HepG2 (cell line): ENCODE results near the gene ZSCAN31. TPM values are rescaled to one million over a fixed set of nuclear protein-coding genes. Genes with fewer than 3 reads are reported as not detected.

ENCODE experiments used
- CERS6 ChIP-seq: sonication (generic); formaldehyde crosslinking; IDR thresholded peaks from 2 replicates; pipeline ENCODE4 v1.5.0; 2020; ENCODE audit warnings: missing genetic modification reagents
- EP300 ChIP-seq, 3 experiments: sonication (generic) in 1 of 3; formaldehyde crosslinking in 1 of 3; IDR thresholded peaks; 2 replicates each; pipeline versions ENCODE4 v1.5.1 to v1.6.1; 2011 to 2020; ENCODE audit warnings: low read depth in 2 of 3, low read length in 2 of 3, borderline replicate concordance in 1 of 3, improper control_type of control experiment in 1 of 3, mild to moderate bottlenecking in 1 of 3, missing genetic modification reagents in 1 of 3, moderate library complexity in 1 of 3
- FOXP4 ChIP-seq: sonication (generic); formaldehyde crosslinking; IDR thresholded peaks from 2 replicates; pipeline ENCODE4 v1.4.0; 2020; ENCODE audit warnings: missing genetic modification reagents
- HDAC1 ChIP-seq: sonication (generic); formaldehyde crosslinking; IDR thresholded peaks from 2 replicates; pipeline ENCODE4 v1.5.1; 2020; ENCODE audit warnings: mild to moderate bottlenecking, missing genetic modification reagents
- HNF4G ChIP-seq, 2 experiments: sonication (generic) in 1 of 2; formaldehyde crosslinking in 1 of 2; IDR thresholded peaks; 2 replicates each; pipeline versions ENCODE4 v1.4.0 to v1.6.1; 2011 to 2020; ENCODE audit warnings: borderline replicate concordance in 2 of 2, low read depth in 2 of 2, mild to moderate bottlenecking in 2 of 2, low read length in 1 of 2, missing genetic modification reagents in 1 of 2, moderate library complexity in 1 of 2
- ISX ChIP-seq: sonication (generic); formaldehyde crosslinking; conservative IDR thresholded peaks from 2 replicates; pipeline ENCODE4 v1.5.0; 2020; ENCODE audit warnings: missing genetic modification reagents
- MAZ ChIP-seq, 2 experiments: sonication (generic) in 1 of 2; formaldehyde crosslinking in 1 of 2; IDR thresholded peaks; 2 replicates each; pipeline versions ENCODE4 v1.5.0 to v1.6.1; 2012 to 2020; ENCODE audit warnings: low read depth in 2 of 2, mild to moderate bottlenecking in 2 of 2, borderline replicate concordance in 1 of 2, improper control_type of control experiment in 1 of 2, low read length in 1 of 2, missing genetic modification reagents in 1 of 2, moderate library complexity in 1 of 2
- NFE2L1 ChIP-seq: sonication (generic); formaldehyde crosslinking; IDR thresholded peaks from 2 replicates; pipeline ENCODE4 v1.4.0; 2020; ENCODE audit warnings: missing genetic modification reagents, mild to moderate bottlenecking, borderline replicate concordance
- NFYB ChIP-seq: sonication (generic); formaldehyde crosslinking; IDR thresholded peaks from 2 replicates; pipeline ENCODE4 v1.4.0; 2020; ENCODE audit warnings: missing genetic modification reagents
- PPARG ChIP-seq: conservative IDR thresholded peaks from 2 replicates; pipeline ENCODE4 v1.6.1; 2016; ENCODE audit warnings: missing biosample characterization, missing genetic modification reagents
- RNF2 ChIP-seq: fragments of 450-650 bp; conservative IDR thresholded peaks from 2 replicates; pipeline ENCODE4 v1.6.1; 2016; ENCODE audit warnings: low read depth
- RXRB ChIP-seq: IDR thresholded peaks from 2 replicates; pipeline ENCODE4 v1.6.1; 2016; ENCODE audit warnings: borderline replicate concordance, missing genetic modification reagents, missing compliant biosample characterization
- TBX2 ChIP-seq: sonication (generic); formaldehyde crosslinking; IDR thresholded peaks from 2 replicates; pipeline ENCODE4 v1.5.0; 2020; ENCODE audit warnings: missing genetic modification reagents, mild to moderate bottlenecking, borderline replicate concordance
- ZBTB20 ChIP-seq: sonication (generic); formaldehyde crosslinking; IDR thresholded peaks from 2 replicates; pipeline ENCODE4 v1.8.1; 2023; ENCODE audit warnings: missing genetic modification reagents, low read depth, mild to moderate bottlenecking, borderline replicate concordance
- ZNF292 ChIP-seq: sonication (generic); formaldehyde crosslinking; IDR thresholded peaks from 2 replicates; pipeline ENCODE4 v1.8.1; 2022; ENCODE audit warnings: mild to moderate bottlenecking, low read depth, missing genetic modification reagents, borderline replicate concordance
- ZNF484 ChIP-seq: sonication (generic); formaldehyde crosslinking; IDR thresholded peaks from 2 replicates; pipeline ENCODE4 v1.5.1; 2020; ENCODE audit warnings: mild to moderate bottlenecking, low read depth, missing genetic modification reagents, borderline replicate concordance
- ZNF572 ChIP-seq: sonication (generic); formaldehyde crosslinking; IDR thresholded peaks from 2 replicates; pipeline ENCODE4 v1.5.1; 2020; ENCODE audit warnings: mild to moderate bottlenecking, missing genetic modification reagents
- ZNF598 ChIP-seq: sonication (generic); formaldehyde crosslinking; IDR thresholded peaks from 2 replicates; pipeline ENCODE4 v1.5.1; 2020; ENCODE audit warnings: mild to moderate bottlenecking, missing genetic modification reagents, borderline replicate concordance
- ZNF782 ChIP-seq: sonication (generic); formaldehyde crosslinking; IDR thresholded peaks from 2 replicates; pipeline ENCODE4 v1.4.0; 2020; ENCODE audit warnings: missing genetic modification reagents, mild to moderate bottlenecking, borderline replicate concordance
- ZNF792 ChIP-seq: IDR thresholded peaks from 2 replicates; pipeline ENCODE4 v1.6.1; 2016
- ZSCAN29 ChIP-seq: sonication (generic); formaldehyde crosslinking; conservative IDR thresholded peaks from 2 replicates; pipeline ENCODE4 v1.4.0; 2020; ENCODE audit warnings: mild to moderate bottlenecking, missing genetic modification reagents
- polyA plus RNA-seq, 8 experiments: library from polyadenylated mRNA; depleted of rRNA in 3 of 8; stranded (reverse) in 7 of 8; unstranded in 1 of 8; fragments of >200 nt; fragmentation: Illumina TruSeq in 4 of 8; extraction: Trizol in 4 of 8; gene quantifications; 2 replicates each; pipeline versions ENCODE4 v1.2.1 to v1.2.3, GENCODE V29; 2011 to 2016; ENCODE audit warnings: low read depth in 4 of 8, missing spikeins in 1 of 8, mixed read lengths in 1 of 8; ENCODE audit not compliant: insufficient read depth in 1 of 8
- total RNA-seq, 5 experiments: library from RNA; depleted of rRNA; stranded (reverse); fragments of >200 nt; fragmentation: Illumina TruSeq; extraction: Trizol; gene quantifications; 2 replicates each; pipeline ENCODE4 v1.2.3, GENCODE V29; 2016; ENCODE audit warnings: low read depth in 1 of 5

ZSCAN31 gene
- total and polyA plus RNA-seq, 2 of the 13 experiments (the other 11 are each of a cell fraction or from before 2014, with no cell fraction given), result 5.3 to 6.2 TPM

- TF ChIP-seq NFE2L1 (CRISPR knock-in tag) (no peak), HNF4G (IDR thresholded peaks at IDR 0.05; ENCODE audit: borderline replicate concordance, low read depth, low read length) (peak; percentile 60), HNF4G (CRISPR knock-in tag; IDR thresholded peaks at IDR 0.05; ENCODE audit: borderline replicate concordance, low read depth) (peak; percentile 36; the same call in 1 of the 2 replicates), ZNF572 (0 out of 2 replicates have a peak, but pooled peaks have one; percentile 82), ZNF484 (CRISPR knock-in tag) (no peak), HDAC1 (CRISPR knock-in tag) (peak; percentile 61; the same call in 1 of the 2 replicates), MAZ (IDR thresholded peaks at IDR 0.05; ENCODE audit: borderline replicate concordance, low read depth, low read length) (no peak), MAZ (CRISPR knock-in tag; IDR thresholded peaks at IDR 0.05; ENCODE audit: low read depth) (peak; percentile 21; the same call in 1 of the 2 replicates), ZNF292 (CRISPR knock-in tag) (0 out of 2 replicates have a peak, but pooled peaks have one; percentile 36), ZNF792 (CRISPR knock-in tag) (peak; percentile 81; the same call in 1 of the 2 replicates), ZNF598 (CRISPR knock-in tag) (peak; percentile 80; the same call in 1 of the 2 replicates), ZNF782 (CRISPR knock-in tag) (peak; percentile 45; the same call in 1 of the 2 replicates), ZBTB20 (CRISPR knock-in tag) (no peak), ISX (no peak), TBX2 (peak; percentile 67; the same call in 1 of the 2 replicates), RXRB (CRISPR knock-in tag) (peak; percentile 75), NFYB (CRISPR knock-in tag) (no peak), FOXP4 (peak; percentile 97), ZSCAN29 (peak; percentile 97), PPARG (CRISPR knock-in tag) (peak; percentile 81), CERS6 (no peak), RNF2 (no peak), EP300 (IDR thresholded peaks at IDR 0.05; ENCODE audit: low read depth in 2 of 2, low read length in 2 of 2) (peak in 1 of 2 experiments; percentile 66; a peak in 2 of 4 replicates), EP300 (CRISPR knock-in tag; IDR thresholded peaks at IDR 0.05; ENCODE audit: borderline replicate concordance) (0 out of 2 replicates have a peak, but pooled peaks have one; percentile 27)
These were observed 12.0 kb downstream of the ZSCAN31 start (continued) for GRCh38 chr6:28323813-28324424.
